Heart left ventricle (tissue), 16 donors: Measurements from ENCODE around the gene IDUA. TPM values are rescaled to one million over a fixed set of nuclear protein-coding genes. Genes with fewer than 3 reads are reported as not detected.

Experiments used
- ATAC-seq, 4 donors: fragments of 200-7000 bp; cut with Tn5 transposase; one replicate each; pipeline ENCODE4 v1.9.1; 2020 to 2022; ENCODE audit warnings: moderate library complexity in 4 of 4, mild to moderate bottlenecking in 3 of 4, moderate number of reproducible peaks in 1 of 4
- DNase-seq, 5 donors: peaks; one replicate each; pipeline ENCODE4 v3.0.0-alpha.2; 2020
- H3K27ac ChIP-seq, 12 donors: fragments of 200-600 bp; sonication (generic) in 4 of 12; one replicate each; pipeline versions ENCODE4 v1.5.0 to v1.8.0; 2016 to 2022; ENCODE audit warnings: mild to moderate bottlenecking in 2 of 12
- H3K27me3 ChIP-seq, 9 donors: fragments of 200-600 bp; sonication (generic) in 2 of 9; one replicate each; pipeline versions ENCODE4 v1.5.1 to v1.8.0; 2016 to 2022; ENCODE audit warnings: mild to moderate bottlenecking in 3 of 9
- H3K36me3 ChIP-seq, 9 donors: fragments of 200-600 bp; sonication (generic) in 2 of 9; one replicate each; pipeline versions ENCODE4 v1.5.0 to v1.8.0; 2018 to 2022; ENCODE audit warnings: mild to moderate bottlenecking in 2 of 9
- H3K4me1 ChIP-seq, 12 donors: fragments of 200-600 bp; sonication (generic) in 4 of 12; one replicate each; pipeline versions ENCODE4 v1.5.0 to v1.8.0; 2016 to 2022; ENCODE audit warnings: mild to moderate bottlenecking in 3 of 12
- H3K4me3 ChIP-seq, 12 donors: fragments of 200-600 bp; sonication (generic) in 4 of 12; one replicate each; pipeline versions ENCODE4 v1.5.0 to v1.8.0; 2017 to 2022; ENCODE audit warnings: mild to moderate bottlenecking in 9 of 12, moderate library complexity in 4 of 12
- H3K9me3 ChIP-seq, 12 donors: fragments of 200-600 bp; sonication (generic) in 4 of 12; one replicate each; pipeline versions ENCODE4 v1.5.0 to v1.8.0; 2016 to 2022; ENCODE audit warnings: mild to moderate bottlenecking in 1 of 12
- POLR2A ChIP-seq, 2 donors: fragments of 450-650 bp; IDR thresholded peaks; one replicate each; pipeline ENCODE4 v1.6.1; 2017; ENCODE audit warnings: antibody characterized with exemption in 2 of 2, mild to moderate bottlenecking in 2 of 2, moderate library complexity in 2 of 2
- WGBS, 4 donors: extraction: QIAGEN DNeasy Blood & Tissue Kit in 2 of 4; methylation state at CpG; one replicate each; pipeline versions ENCODE4 v1.1.5 to v1.1.7; 2013 to 2018; 5-methylcytosine and 5-hydroxymethylcytosine counted together
- intact Hi-C, 10 donors: fragments of 100-400 bp; cut with DNase I; formaldehyde crosslinking; loops; one replicate each; pipeline versions ENCODE4 v1.11.1 to v1.14.2; 2022
- polyA plus RNA-seq, 2 donors: library from polyadenylated mRNA; stranded (reverse); fragments of 200-250 nt; gene quantifications; one replicate each; pipeline ENCODE4 v1.2.3, GENCODE V29; 2013
- total RNA-seq, 9 donors: library from RNA; depleted of rRNA in 2 of 9; stranded (reverse); fragments of >200 nt in 2 of 9; fragmentation: NEBNext Ultra II Directional in 3 of 9; extraction: Animal tissue kit (Norgen Biotek cat#: 25700) in 3 of 9; gene quantifications; one replicate each; pipeline versions ENCODE4 v1.1.0 to v1.2.4, GENCODE V29; 2016 to 2023
- TF ChIP-seq, protein P1 (sequence below), 12 donors: fragments of 200-600 bp; sonication (generic) in 4 of 12; IDR thresholded peaks; one replicate each; pipeline versions ENCODE4 v1.5.0 to v1.8.0; 2018 to 2022; ENCODE audit warnings: antibody characterized with exemption in 12 of 12, mild to moderate bottlenecking in 5 of 12
- donor health status: ischemic (EF 13 %, LVEDD 7.1; RV severe dilation, severe dysfunction).
- donor health status: healthy with polysubstance abuse.
- donor health status: DM: no; HTN: yes; CAD: no.
- donor health status: DM: no; HTN: no; CAD: no.
- donor health status: ischemic (EF 25% LVEDD 6.9; RV normal size, moderate dysfunction).
- donor health status: ischemic (EF 25% LVEDD 5.7; RV mildly dilated, moderate dysfunction).
- donor health status: healthy.
- donor health status: DM: yes; HTN: yes; CAD: no.
- donor health status: ischemic (EF 35%, LVEDD 5.7; RV mildly dilated, moderate dysfunction).
- donor health status: nonischemic (EF 11% LVEDD 7.7; RV severe dilation, severe dysfunction).
- donor health status: DM: yes; HTN: yes; CAD: no.
- donor health status: PGD.
- donor health status: ischemic (EF 29% LVEDD 5.4; RV normal size, mild dysfunction).
- donor health status: nonischemic (EF 23%, LVEDD 6.1; RV moderate dilation, normal function).

IDUA gene
- total and polyA plus RNA-seq, 11 donors = 3.2 to 17.4 (median 6.8) TPM

DNA sequence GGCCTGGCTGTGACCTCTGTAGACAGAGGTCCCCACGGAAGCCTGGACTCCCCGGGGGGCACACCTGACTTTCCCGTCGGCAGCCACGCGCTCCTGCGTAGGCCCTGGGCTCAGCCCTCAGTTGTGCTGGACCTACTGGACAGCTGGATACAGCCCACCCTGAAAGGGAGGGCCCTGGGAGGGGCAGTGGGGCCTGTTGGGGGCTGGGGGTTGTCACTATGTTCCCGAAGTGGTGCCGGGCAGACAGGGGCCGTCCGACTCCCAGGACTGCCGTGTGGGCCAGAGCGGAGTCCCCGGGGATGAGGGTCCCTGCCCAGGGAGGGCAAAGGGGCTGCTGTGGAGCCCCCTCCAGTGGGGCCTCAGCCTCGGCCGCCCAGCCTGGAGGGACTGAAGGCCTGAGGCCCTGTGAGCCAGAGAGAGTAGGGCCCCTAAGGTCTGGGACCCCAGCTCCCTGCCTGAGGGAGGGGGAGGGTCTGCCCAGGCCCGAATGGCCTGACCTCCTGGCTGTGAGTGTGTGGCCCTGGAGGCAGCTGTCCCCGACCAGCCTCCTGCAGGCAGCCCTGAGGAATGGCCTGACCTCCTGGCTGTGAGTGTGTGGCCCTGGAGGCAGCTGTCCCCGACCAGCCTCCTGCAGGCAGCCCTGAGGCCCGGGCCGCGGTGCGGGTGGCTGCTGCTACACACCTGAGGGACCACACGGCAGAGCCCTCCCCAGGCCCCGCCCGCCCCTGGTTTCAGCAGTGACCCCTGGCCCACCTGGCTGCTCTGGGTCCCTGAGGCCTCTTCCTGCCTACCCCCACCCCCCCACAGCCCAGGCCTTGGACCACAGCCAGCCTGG is 50.3 kb downstream of the IDUA start:
- Histone ChIP-seq H3K4me1 (peaks cover 0 to 32% (median 7%) of the 10 kb centered on the region in 12 donors), H3K36me3 (no peaks in the 10 kb centered on the region), H3K27me3 (peaks cover 0 to 29% (median 3%) of the 10 kb centered on the region in 9 donors), H3K4me3 (no peak overlapping the region), H3K27ac (no peak overlapping the region), H3K9me3 (no peaks in the 10 kb centered on the region)
- ATAC-seq (no peak), DNase-seq (no peak)
- intact Hi-C loops = no loop called here
- WGBS, 4 donors = 86 to 100% (median 90%) methylated on average over 1 to 26 of the region's 26 CpGs
- TF ChIP-seq, protein P1, sequence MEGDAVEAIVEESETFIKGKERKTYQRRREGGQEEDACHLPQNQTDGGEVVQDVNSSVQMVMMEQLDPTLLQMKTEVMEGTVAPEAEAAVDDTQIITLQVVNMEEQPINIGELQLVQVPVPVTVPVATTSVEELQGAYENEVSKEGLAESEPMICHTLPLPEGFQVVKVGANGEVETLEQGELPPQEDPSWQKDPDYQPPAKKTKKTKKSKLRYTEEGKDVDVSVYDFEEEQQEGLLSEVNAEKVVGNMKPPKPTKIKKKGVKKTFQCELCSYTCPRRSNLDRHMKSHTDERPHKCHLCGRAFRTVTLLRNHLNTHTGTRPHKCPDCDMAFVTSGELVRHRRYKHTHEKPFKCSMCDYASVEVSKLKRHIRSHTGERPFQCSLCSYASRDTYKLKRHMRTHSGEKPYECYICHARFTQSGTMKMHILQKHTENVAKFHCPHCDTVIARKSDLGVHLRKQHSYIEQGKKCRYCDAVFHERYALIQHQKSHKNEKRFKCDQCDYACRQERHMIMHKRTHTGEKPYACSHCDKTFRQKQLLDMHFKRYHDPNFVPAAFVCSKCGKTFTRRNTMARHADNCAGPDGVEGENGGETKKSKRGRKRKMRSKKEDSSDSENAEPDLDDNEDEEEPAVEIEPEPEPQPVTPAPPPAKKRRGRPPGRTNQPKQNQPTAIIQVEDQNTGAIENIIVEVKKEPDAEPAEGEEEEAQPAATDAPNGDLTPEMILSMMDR (IDR thresholded peaks at IDR 0.05) = no peak
- TF ChIP-seq POLR2A (IDR thresholded peaks at IDR 0.05) = no peak

DNA sequence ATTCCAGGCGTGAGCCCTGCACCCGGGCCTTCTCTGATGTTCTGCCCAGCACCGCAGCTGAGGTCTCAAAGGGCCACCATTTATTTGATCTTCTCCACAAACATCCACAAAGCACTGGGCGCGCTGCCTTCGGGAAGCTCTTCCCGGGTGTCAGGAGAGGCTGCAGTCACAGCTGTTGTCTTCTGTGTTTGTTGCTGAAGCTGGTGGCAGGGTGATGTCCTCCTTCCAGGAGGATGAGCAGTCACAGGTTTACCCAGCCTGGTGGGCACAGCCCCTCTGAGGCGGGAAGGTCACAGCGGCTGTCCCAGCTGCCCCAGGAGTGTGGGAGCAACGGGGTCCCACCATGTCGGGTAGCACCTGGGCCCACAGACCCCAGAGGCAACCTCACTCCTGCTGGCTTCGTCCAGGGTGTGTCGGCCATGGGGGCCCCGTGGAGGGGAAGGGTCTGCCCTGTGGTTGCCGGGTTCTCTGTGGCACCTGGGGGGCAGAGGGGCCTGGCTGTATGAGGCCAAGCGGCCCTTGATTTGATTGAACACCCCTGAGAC is 52.2 kb downstream of the IDUA start:
- intact Hi-C loops = no loop called here
- DNase-seq (no peak), ATAC-seq (no peak)
- no peak for TF ChIP-seq POLR2A (IDR thresholded peaks at IDR 0.05)
- TF ChIP-seq, protein P1 (IDR thresholded peaks at IDR 0.05) = no peak
- H3K9me3 ChIP-seq = no peaks in the 10 kb centered on the region
- 72 to 91% (median 87%) methylated on average over 7 to 16 of the region's 16 CpGs for whole genome bisulfite sequencing, 4 donors
- H3K4me1 ChIP-seq = peaks cover 0 to 37% (median 15%) of the 10 kb centered on the region in 12 donors
- peak overlapping the region in 2 of 12 donors; percentile 6 to 14 for H3K27ac ChIP-seq
- no peak overlapping the region for H3K4me3 ChIP-seq
- H3K27me3 ChIP-seq = peaks cover 1 to 20% (median 7%) of the 10 kb centered on the region in 9 donors
- H3K36me3 ChIP-seq = no peaks in the 10 kb centered on the region

DNA sequence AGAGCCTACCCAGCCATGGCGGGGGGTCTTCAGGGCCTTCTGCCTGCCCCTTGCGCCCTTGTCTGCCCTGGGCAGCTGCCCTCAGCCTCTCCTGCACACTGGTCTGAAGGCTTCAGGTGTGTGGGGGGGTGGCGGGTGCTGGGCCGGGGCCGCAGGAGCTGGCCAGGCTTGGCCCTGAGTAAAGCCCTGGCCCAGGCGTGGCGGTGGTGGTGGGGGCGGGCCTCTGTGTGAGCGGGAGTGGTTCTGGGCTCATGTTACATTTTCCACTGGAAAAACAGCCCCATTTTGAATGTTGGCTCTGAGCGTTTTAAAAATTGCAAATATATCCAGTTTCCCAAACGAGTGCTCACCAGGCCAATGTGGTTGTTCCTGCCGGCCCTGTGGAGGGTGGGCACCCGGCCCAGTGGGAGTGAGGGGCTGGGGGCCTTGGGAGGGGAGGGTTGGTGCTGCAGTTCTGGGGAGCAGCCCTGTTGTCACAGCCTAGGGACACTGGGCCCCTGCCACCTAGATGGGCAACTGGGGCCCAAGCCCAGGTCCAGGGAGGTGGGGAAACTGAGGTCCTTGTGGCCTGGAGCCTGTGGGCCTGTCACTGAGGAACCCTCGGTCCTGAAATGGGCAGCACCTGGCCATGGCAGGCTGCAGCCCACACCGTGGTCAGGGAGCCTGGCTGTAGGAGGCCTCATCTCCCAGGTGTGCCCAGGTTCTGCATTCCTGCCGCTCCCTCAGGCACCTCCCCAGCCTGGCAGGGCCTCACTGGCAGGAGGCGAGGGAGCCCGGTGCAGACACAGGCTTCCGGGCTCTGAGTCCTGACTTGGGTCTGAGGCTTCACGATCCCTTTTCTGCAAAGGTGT is 52.9 kb downstream of the IDUA start:
- H3K27ac ChIP-seq = peak overlapping the region in 3 of 12 donors; percentile 6 to 45 (median 24)
- no peaks in the 10 kb centered on the region for H3K36me3 ChIP-seq
- intact Hi-C loops = no loop called here
- ATAC-seq (peak in 1 of 4 donors; percentile 25), DNase-seq (no peak)
- peaks cover 0 to 42% (median 14%) of the 10 kb centered on the region in 12 donors for H3K4me1 ChIP-seq
- peaks cover 7 to 21% (median 14%) of the 10 kb centered on the region in 9 donors for H3K27me3 ChIP-seq
- H3K9me3 ChIP-seq = no peaks in the 10 kb centered on the region
- TF ChIP-seq, protein P1 (IDR thresholded peaks at IDR 0.05) = no peak
- no peak for TF ChIP-seq POLR2A (IDR thresholded peaks at IDR 0.05)
- H3K4me3 ChIP-seq = no peak overlapping the region
- WGBS, 4 donors = 63 to 81% (median 76%) methylated on average over 9 to 20 of the region's 20 CpGs
